DND-41 (cell line): ENCODE measurements around the gene TMEM190.

Experiments
- ATAC-seq: fragments of 200-7000 bp; cut with Tn5 transposase; 3 replicates; pipeline ENCODE4 v1.9.1; 2021; ENCODE audit warnings: low read depth; ENCODE audit not compliant: insufficient read depth
- DNase-seq: peaks from one replicate; pipeline ENCODE4 v3.0.0-alpha.2; 2020
- H2AFZ ChIP-seq: 2 replicates; pipeline ENCODE4 v1.6.0; 2012; ENCODE audit warnings: low read depth, low read length
- H3K27ac ChIP-seq: 2 replicates; pipeline ENCODE4 v1.5.1; 2012; ENCODE audit warnings: low read length, inconsistent platforms
- H3K27me3 ChIP-seq: fragments of 200-600 bp; sonication (generic); 2 replicates; pipeline ENCODE4 v1.6.0; 2012; ENCODE audit warnings: low read length, mild to moderate bottlenecking, inconsistent platforms; ENCODE audit not compliant: insufficient read depth, poor library complexity
- H3K36me3 ChIP-seq: 2 replicates; pipeline ENCODE4 v1.5.1; 2012; ENCODE audit warnings: low read length, inconsistent platforms; ENCODE audit not compliant: insufficient read depth
- H3K4me1 ChIP-seq: 2 replicates; pipeline ENCODE4 v1.5.1; 2012; ENCODE audit warnings: mild to moderate bottlenecking, low read length; ENCODE audit not compliant: insufficient read depth
- H3K4me2 ChIP-seq: 2 replicates; pipeline ENCODE4 v1.6.0; 2012; ENCODE audit warnings: mild to moderate bottlenecking, moderate library complexity, low read length, inconsistent platforms; ENCODE audit not compliant: insufficient read depth
- H3K4me3 ChIP-seq, 2 experiments: fragments of 200-600 bp in 1 of 2; shearing (Covaris generic) in 1 of 2; 2 replicates each; pipeline ENCODE4 v1.5.1; 2012 to 2016; ENCODE audit warnings: inconsistent platforms in 2 of 2, low read length in 2 of 2, mild to moderate bottlenecking in 2 of 2, low read depth in 1 of 2, moderate library complexity in 1 of 2
- H3K79me2 ChIP-seq: 2 replicates; pipeline ENCODE4 v1.6.0; 2012; ENCODE audit warnings: low read length, inconsistent platforms; ENCODE audit not compliant: insufficient read depth
- H3K9ac ChIP-seq: 2 replicates; pipeline ENCODE4 v1.6.0; 2012; ENCODE audit warnings: low read depth, mild to moderate bottlenecking, inconsistent platforms, low read length, moderate library complexity
- H3K9me3 ChIP-seq: 2 replicates; pipeline ENCODE4 v1.5.1; 2012; ENCODE audit warnings: low read length, moderate library complexity, mild to moderate bottlenecking, inconsistent platforms; ENCODE audit not compliant: insufficient read depth, severe bottlenecking
- H4K20me1 ChIP-seq: 2 replicates; pipeline ENCODE4 v1.6.0; 2012; ENCODE audit warnings: low read length; ENCODE audit not compliant: insufficient read depth
- CTCF ChIP-seq: IDR thresholded peaks from 2 replicates; pipeline ENCODE4 v1.5.1; 2012; ENCODE audit warnings: borderline replicate concordance, low read length, moderate library complexity, mild to moderate bottlenecking; ENCODE audit not compliant: poor library complexity, severe bottlenecking; ENCODE audit errors: extremely low read depth
- EZH2 ChIP-seq: IDR thresholded peaks from 3 replicates; pipeline ENCODE4 v1.6.1; 2012; ENCODE audit warnings: borderline replicate concordance, low read depth, mild to moderate bottlenecking, moderate library complexity, low read length, inconsistent platforms; ENCODE audit not compliant: severe bottlenecking

Gene TMEM190

DNA sequence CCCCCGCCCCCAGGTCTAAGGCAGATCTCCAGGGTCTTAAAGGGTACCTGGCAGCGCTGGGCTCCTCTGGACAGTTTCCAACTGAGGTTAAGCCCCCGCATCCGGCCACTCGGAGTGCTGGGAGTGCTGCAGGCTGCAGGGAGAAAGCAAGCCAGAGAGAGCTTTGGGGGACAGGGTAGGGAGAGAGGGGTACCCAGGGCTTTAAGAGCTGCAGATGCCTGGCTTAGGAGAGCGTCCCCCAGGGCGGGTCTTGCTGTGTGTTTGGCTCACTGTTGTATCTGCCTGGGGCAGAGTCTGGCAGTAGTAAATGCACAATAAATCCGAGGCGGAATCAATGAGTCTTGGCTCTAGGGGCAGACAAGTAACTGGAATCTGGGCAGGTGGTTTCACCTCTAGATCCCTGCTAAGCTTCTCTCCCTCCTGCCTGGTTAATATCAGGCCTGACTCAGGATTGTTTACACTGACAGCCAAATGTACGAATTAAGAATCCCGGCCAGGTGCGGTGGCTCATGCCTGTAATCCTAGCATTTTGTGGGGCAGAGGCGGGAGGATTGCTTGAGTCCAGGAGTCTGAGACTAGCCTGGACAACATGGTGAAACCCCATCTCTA lies 21.3 kb upstream of the TMEM190 start:
- Histone ChIP-seq H3K9ac (no peak overlapping the region), H4K20me1 (no peaks in the 10 kb centered on the region), H3K9me3 (no peaks in the 10 kb centered on the region), H3K4me2 (no peak overlapping the region), H3K27me3 (no peaks in the 10 kb centered on the region), H3K4me3 (no peak overlapping the region), H3K27ac (no peak overlapping the region), H3K79me2 (no peaks in the 10 kb centered on the region), H3K36me3 (no peaks in the 10 kb centered on the region), H3K4me1 (no peaks in the 10 kb centered on the region), H2AFZ (no peak overlapping the region)
- no peak for TF ChIP-seq EZH2
- TF ChIP-seq CTCF = no peak
- ATAC-seq = no peak
- DNase-seq = no peak

DNA sequence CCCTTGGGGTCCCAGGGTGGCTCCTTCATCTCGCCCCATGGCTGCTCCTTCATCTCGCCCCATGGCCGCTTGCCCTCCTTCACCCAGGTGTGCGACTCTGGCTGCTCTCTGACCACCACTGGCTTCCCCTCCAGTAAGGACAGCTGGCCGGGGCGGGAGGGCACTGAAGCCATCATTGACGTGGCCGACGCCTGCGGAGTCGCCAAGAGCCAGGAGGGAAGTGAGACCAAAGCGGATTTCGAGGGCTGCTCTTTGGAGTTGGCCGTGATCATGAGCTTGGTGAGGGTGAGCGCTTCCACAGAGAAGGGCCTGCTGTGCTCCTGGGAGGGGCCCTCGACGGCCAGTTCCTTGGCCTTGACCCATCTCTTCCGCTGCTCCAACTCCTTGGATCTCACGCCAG lies 18.1 kb upstream of the TMEM190 start:
- no peak overlapping the region for H3K4me3 ChIP-seq
- no peaks in the 10 kb centered on the region for H3K9me3 ChIP-seq
- no peak overlapping the region for H3K4me2 ChIP-seq
- H4K20me1 ChIP-seq = no peaks in the 10 kb centered on the region
- no peak for ATAC-seq
- no peaks in the 10 kb centered on the region for H3K79me2 ChIP-seq
- no peak overlapping the region for H2AFZ ChIP-seq
- no peak for TF ChIP-seq EZH2
- no peak for TF ChIP-seq CTCF
- no peak overlapping the region for H3K27ac ChIP-seq
- H3K27me3 ChIP-seq = no peaks in the 10 kb centered on the region
- no peaks in the 10 kb centered on the region for H3K36me3 ChIP-seq
- no peak for DNase-seq
- no peak overlapping the region for H3K9ac ChIP-seq
- no peaks in the 10 kb centered on the region for H3K4me1 ChIP-seq

- H3K9ac ChIP-seq = no peak overlapping the region
- TF ChIP-seq CTCF (no peak), EZH2 (no peak)
- H3K27ac ChIP-seq = no peak overlapping the region
- no peak overlapping the region for H3K4me2 ChIP-seq
- H3K79me2 ChIP-seq = no peaks in the 10 kb centered on the region
- no peaks in the 10 kb centered on the region for H3K27me3 ChIP-seq
- H3K36me3 ChIP-seq = no peaks in the 10 kb centered on the region
- no peaks in the 10 kb centered on the region for H3K4me1 ChIP-seq
- H4K20me1 ChIP-seq = no peaks in the 10 kb centered on the region
- DNase-seq (no peak), ATAC-seq (no peak)
- no peaks in the 10 kb centered on the region for H3K9me3 ChIP-seq
- no peak overlapping the region for H3K4me3 ChIP-seq
- H2AFZ ChIP-seq = no peak overlapping the region
These were observed 17.4 kb upstream of the TMEM190 start for GRCh38 chr19:55358943-55359908.
